IPS-15b (cell line): ENCODE data around the gene GBA2.
A peak's percentile ranks its signal among the peaks of the same experiment; 100 is the strongest.

Source experiments
- H3K27me3 ChIP-seq: one replicate; pipeline ENCODE4 v1.6.1; 2013; ENCODE audit warnings: low read length; ENCODE audit not compliant: control insufficient read depth, insufficient read depth
- H3K36me3 ChIP-seq: one replicate; pipeline ENCODE4 v1.6.1; 2013; ENCODE audit warnings: low read length; ENCODE audit not compliant: control insufficient read depth, insufficient read depth
- H3K4me1 ChIP-seq: one replicate; pipeline ENCODE4 v1.6.1; 2013; ENCODE audit warnings: mild to moderate bottlenecking, low read length; ENCODE audit not compliant: control insufficient read depth, insufficient read depth
- H3K4me3 ChIP-seq: one replicate; pipeline ENCODE4 v1.5.1; 2013; ENCODE audit warnings: low read depth, low read length
- H3K9ac ChIP-seq: one replicate; pipeline ENCODE4 v1.6.1; 2013; ENCODE audit warnings: low read depth, mild to moderate bottlenecking, low read length
- H3K9me3 ChIP-seq: one replicate; pipeline ENCODE4 v1.6.1; 2013; ENCODE audit warnings: mild to moderate bottlenecking, low read length; ENCODE audit not compliant: control insufficient read depth, insufficient read depth

The GBA2 gene

DNA sequence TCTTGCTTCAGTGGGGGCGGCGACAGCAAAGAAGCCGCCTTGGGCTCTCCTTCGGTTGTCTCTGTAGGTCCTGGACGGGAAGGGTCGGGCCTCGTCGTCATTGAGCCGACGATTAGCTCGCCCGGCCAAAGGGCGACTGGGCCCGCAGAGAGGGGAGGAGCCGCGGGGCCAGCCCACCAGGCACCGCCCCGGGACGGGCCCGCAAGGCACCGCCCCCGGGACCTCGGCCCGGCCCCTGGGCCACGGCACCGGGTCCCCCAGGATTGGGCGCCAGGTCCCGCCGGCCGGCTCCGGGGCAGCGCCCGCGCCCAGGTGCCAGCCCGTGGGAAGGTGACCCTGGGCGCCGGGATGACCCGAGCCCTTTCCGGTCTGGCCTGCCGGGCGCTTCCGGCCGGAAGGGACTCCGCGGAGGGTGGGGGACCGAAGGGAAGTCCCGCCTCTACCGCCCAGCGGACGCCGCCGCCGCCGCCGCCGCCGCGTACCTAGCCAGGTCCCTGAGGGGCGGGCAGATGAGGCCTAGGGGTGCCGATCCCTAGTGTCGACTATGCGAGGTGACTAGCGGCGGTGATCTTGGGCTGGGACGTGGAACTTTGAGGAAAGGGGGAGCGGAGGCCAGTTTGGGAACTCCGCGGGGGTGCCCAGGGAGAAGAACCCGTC, at the start of gene GBA2, which contains the start of gene RGP1:
Gene GBA2, minus strand, starts transcription at position 371 of the 657 bp plus-strand sequence. CDS start 524 bp downstream, outside the sequence.
Gene RGP1, plus strand, starts transcription at position 430 of the 657 bp plus-strand sequence. CDS start 469 bp downstream, outside the sequence.
- no peaks in the 10 kb centered on the region for H3K9me3 ChIP-seq
- H3K4me3 ChIP-seq, result peak within 1 kb of the TSS; percentile 97
- peaks cover 11% of the 10 kb centered on the region for H3K4me1 ChIP-seq
- peaks cover 29% of the 10 kb centered on the region for H3K36me3 ChIP-seq
- peak within 1 kb of the TSS; percentile 66 for H3K9ac ChIP-seq
- H3K27me3 ChIP-seq, result no peaks in the 10 kb centered on the region

DNA sequence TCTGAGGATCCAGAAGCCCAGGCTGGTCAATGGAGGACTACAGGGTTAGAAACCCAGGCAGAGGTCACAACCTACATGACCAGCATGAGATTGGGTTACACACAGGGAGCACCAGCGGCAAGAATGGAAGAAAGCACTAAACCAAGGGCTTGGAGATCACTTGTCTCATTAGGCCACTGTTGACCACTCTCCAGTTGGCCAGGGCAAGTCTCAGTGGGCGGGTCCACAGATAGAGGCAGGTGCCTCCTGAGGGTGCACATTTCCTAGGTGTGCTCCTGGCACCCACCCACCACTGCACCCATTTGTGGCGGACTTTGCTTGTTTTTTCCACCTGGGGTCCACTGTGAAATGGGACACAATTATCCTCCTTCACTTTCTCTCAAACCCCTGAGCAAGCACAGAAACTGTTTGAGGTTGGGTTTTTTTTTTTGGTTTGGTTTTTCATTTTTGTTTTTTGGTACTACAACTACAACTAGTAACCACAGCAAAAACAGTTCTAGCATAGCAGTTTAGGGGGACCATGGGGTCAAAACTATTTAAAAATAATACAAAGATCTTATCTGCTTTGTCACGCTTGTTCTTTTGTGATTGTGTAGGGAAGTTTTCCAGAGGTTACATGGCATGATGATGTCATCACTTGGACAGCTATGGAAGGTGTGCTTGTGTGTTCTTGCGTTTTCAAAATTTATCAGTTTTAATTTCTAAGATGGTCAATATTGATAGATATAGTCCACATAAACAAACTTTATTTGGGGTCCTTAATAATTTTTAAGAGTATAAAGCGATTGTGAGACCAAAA, 48.5 kb upstream of the GBA2 start:
- Histone ChIP-seq H3K9me3 (no peaks in the 10 kb centered on the region), H3K4me3 (no peak overlapping the region), H3K27me3 (no peaks in the 10 kb centered on the region), H3K4me1 (no peaks in the 10 kb centered on the region), H3K9ac (no peak overlapping the region), H3K36me3 (peaks cover 3% of the 10 kb centered on the region)

DNA sequence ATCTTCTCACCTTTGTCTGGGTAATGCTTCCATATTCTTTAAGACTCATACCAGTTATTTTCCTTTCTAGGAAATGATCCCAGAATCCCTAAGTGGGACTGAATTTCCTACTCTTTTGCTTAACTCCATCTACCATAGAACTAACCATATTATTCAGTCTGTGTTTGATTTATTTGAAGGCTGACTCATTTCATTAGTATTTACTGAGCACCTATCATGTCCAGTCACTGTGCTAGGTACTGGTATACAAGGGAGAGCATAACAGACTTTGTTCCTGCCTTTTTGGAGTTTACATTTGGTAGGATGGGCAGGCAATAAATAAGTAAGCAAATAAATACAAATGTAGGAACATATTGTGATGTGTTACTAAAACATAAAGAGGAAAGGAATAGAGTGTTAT, 46.7 kb upstream of the GBA2 start:
- H3K9me3 ChIP-seq, result no peaks in the 10 kb centered on the region
- H3K36me3 ChIP-seq, result no peaks in the 10 kb centered on the region
- no peak overlapping the region for H3K9ac ChIP-seq
- H3K4me1 ChIP-seq, result no peaks in the 10 kb centered on the region
- H3K4me3 ChIP-seq, result no peak overlapping the region
- no peaks in the 10 kb centered on the region for H3K27me3 ChIP-seq

DNA sequence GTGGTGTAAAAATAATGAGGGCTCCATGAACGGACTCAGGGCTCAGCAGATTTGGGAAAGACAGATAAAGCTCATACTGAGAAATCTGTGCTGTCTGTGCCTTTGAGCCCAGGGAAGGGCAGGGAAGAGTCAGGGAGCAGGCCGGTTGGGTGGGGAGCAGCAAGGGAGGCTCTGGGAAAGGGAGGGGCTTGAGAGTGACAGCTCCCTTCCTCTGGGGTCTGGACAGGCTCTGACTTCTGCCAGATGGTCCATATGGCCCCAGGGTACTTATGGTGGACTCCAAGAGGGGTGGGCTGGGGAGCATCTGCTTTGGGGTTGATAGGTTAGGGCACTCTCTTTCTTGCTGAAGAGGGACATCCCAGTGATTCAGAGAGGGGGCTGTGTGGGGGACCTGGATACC, 44.4 kb upstream of the GBA2 start:
- H3K27me3 ChIP-seq, result peaks cover 3% of the 10 kb centered on the region
- no peak overlapping the region for H3K4me3 ChIP-seq
- H3K36me3 ChIP-seq, result no peaks in the 10 kb centered on the region
- no peak overlapping the region for H3K9ac ChIP-seq
- H3K4me1 ChIP-seq, result peaks cover 2% of the 10 kb centered on the region
- no peaks in the 10 kb centered on the region for H3K9me3 ChIP-seq

DNA sequence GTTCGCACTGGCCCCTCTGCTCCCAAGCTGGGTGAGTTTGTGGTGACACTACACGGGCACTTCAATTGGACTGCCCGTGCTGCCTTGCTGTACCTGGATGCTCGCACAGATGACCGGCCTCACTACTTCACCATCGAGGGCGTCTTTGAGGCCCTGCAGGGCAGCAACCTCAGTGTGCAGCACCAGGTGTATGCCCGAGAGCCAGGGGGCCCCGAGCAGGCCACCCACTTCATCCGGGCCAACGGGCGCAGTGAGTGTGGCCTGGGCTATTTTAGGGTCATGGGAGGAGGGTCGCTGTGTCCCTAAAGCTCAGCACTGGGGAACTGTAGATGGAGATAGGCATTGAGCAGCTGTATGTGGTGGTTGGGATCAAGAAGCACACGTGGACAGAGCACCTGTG, 43.8 kb upstream of the GBA2 start:
- H3K4me3 ChIP-seq, result no peak overlapping the region
- H3K9ac ChIP-seq, result no peak overlapping the region
- no peaks in the 10 kb centered on the region for H3K36me3 ChIP-seq
- H3K4me1 ChIP-seq, result peaks cover 2% of the 10 kb centered on the region
- peaks cover 3% of the 10 kb centered on the region for H3K27me3 ChIP-seq
- no peaks in the 10 kb centered on the region for H3K9me3 ChIP-seq

DNA sequence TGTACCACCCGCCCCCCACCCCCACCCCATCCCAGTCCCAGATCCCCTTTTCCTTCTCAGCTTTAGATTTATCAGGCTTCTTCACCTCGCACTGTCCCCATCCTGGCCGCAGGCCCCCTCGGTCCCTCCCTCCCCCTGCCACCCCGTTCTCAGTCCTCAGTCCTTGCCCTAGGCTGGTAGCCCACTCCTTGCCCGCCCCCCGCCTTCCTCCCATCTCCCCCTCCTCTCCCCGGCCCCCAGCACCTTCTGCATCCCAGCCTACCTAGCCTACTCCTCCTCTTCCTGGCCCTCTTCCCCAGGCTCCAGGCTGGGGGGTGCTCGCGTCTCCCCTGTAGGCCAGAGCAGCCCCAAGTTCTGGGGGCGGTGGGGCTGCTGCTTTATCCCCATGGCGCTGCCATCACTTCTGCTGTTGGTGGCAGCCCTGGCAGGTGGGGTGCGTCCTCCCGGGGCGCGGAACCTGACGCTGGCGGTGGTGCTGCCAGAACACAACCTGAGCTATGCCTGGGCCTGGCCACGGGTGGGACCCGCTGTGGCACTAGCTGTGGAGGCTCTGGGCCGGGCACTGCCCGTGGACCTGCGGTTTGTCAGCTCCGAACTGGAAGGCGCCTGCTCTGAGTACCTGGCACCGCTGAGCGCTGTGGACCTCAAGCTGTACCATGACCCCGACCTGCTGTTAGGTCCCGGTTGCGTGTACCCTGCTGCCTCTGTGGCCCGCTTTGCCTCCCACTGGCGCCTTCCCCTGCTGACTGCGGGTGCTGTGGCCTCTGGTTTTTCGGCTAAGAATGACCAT, 43.2 kb upstream of the GBA2 start:
- H3K9me3 ChIP-seq, result no peaks in the 10 kb centered on the region
- H3K4me3 ChIP-seq, result peak overlapping the region; percentile 13
- peaks cover 3% of the 10 kb centered on the region for H3K27me3 ChIP-seq
- no peaks in the 10 kb centered on the region for H3K36me3 ChIP-seq
- peak overlapping the region; percentile 70 for H3K9ac ChIP-seq
- H3K4me1 ChIP-seq, result peaks cover 2% of the 10 kb centered on the region

DNA sequence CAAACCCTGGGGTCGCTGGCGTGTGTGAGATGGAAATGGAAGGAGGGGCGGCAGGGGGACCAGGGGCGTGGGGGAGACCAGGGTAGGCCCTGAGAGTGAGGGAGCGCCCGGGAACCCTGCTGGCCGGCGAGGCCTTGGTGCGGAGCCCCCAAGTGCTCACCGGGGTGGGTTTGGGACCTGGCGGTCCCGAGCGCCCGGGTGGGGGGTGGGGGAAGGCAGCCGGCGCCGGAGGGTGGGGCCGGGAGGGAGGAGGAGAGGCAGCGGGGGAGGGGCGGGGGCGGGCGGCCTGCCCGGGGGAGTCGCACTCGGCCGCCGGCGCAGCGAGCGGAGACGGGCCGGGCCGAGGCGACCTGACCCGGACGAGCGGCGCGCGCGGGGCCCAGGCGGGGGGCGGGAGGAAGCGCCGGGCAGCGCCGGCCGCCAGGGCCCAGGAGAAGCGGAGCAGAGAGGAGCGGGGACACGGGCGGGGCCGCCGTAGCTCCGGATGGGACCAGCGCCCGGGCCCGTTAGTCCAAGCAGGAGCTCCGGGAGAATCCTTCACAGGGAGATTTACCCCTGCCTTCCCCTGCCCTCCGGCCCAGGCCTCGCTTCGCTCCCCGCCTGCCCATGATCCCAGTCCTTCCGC, 42.4 kb upstream of the GBA2 start, which contains the start of gene NPR2:
Gene NPR2, plus strand, starts transcription at position 295 of the 625 bp plus-strand sequence. CDS start 818 bp downstream, outside the sequence.
- no peaks in the 10 kb centered on the region for H3K36me3 ChIP-seq
- H3K9ac ChIP-seq, result peak within 1 kb of the TSS; percentile 70
- no peaks in the 10 kb centered on the region for H3K9me3 ChIP-seq
- H3K4me3 ChIP-seq, result peak within 1 kb of the TSS; percentile 62
- peaks cover 3% of the 10 kb centered on the region for H3K27me3 ChIP-seq
- H3K4me1 ChIP-seq, result peaks cover 2% of the 10 kb centered on the region

DNA sequence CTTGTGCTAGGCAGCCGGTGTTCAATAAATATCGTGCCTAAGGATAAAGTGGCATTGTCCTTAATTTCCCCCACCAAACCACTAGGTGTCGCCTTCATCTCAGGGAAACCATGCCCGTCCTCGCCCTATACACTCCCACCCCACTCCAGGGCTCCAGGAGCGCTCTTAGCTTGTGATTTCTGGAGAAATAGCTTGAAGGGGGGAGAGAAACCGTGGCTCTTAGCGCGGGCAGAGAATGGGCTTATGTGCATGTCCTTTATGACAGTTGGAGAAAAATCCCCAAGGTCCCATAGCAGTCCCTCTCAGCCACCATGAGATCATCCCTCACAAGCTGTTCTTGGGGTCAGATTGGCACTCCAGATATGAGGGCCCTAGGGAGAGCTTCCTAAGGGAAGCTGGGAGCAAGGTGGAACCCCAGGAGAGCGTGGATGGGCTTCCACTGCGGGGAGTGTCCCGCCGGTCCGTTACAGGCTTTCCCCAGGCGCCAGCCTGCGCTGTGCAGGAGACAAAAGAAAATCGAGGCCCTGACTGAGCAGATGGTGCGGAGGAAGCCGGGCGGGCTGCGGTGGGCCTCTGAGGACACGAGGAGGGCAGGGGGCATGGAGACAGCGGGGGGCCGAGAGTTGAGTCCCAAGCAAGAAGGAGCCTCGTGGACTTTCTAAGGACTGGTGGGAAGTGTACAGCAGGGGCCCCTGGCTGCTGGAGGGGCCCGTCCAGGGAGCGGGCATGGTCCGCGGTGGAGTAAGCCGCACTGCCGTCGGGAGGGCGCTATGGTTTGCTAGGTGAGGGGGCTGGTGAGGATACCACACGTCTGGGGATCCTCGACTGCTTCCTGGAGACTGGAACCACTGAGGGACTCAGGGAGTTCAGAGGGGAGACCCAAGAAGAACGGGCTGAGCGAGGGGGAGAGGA, 41.6 kb upstream of the GBA2 start:
- Histone ChIP-seq H3K4me1 (peaks cover 2% of the 10 kb centered on the region), H3K27me3 (peaks cover 3% of the 10 kb centered on the region), H3K9ac (peak overlapping the region; percentile 47), H3K4me3 (peak overlapping the region; percentile 55), H3K36me3 (no peaks in the 10 kb centered on the region), H3K9me3 (no peaks in the 10 kb centered on the region)

DNA sequence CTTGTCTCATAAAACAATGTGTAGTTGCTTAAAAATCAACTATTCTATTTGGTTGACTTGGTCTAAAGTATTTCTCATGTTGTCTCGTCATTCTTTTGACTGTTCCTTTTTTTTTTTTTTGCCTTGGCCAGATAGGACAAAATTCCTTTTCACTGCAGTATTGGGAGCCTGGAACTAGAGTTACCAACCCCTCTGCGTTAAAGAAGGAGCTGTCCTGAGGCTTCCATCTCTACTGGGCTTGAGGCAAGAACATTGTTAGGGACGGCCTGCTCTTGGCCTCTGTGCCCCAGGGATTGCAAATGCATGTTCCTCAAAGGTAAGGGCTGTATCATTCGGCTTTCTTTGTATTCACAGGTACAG, 41.0 kb upstream of the GBA2 start:
- Histone ChIP-seq H3K27me3 (peaks cover 3% of the 10 kb centered on the region), H3K36me3 (no peaks in the 10 kb centered on the region), H3K4me1 (peaks cover 2% of the 10 kb centered on the region), H3K4me3 (no peak overlapping the region), H3K9ac (no peak overlapping the region), H3K9me3 (no peaks in the 10 kb centered on the region)

DNA sequence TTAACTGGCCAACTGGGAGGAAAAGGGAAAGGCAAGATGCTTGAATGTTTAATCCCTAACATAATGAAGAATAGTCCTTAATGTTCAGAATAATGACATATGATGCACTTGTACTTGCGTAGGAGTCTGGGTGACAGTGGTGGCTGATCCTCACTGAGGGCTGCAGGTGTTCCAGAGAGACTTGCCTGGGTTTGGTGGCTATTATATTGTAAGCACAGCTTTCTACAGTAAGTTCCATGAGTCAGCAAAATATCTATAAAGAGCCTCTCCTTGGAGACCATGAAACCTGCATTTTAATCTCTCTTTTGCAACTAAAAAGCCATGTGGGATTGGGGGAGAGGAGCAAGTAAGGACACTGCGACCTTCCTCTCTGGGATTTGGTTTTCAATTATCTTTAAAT, 40.5 kb upstream of the GBA2 start:
- Histone ChIP-seq H3K27me3 (peaks cover 3% of the 10 kb centered on the region), H3K36me3 (no peaks in the 10 kb centered on the region), H3K4me1 (peaks cover 2% of the 10 kb centered on the region), H3K9ac (no peak overlapping the region), H3K9me3 (no peaks in the 10 kb centered on the region), H3K4me3 (no peak overlapping the region)
